ENCODE results near the gene FOXL3. TPM values are rescaled to one million over a fixed set of nuclear protein-coding genes. Genes with fewer than 3 reads are reported as not detected.

Gene FOXL3
- total and polyA plus RNA-seq, 4 donors: not detected

GRCh38 chr7:277228-277627 is 12.7 kb upstream of the FOXL3 start:
- no peak for ATAC-seq (ENCODE audit: insufficient read depth, low FRiP score)
- Histone ChIP-seq H3K27ac (ENCODE audit: low read depth in 1 of 2, low read length in 1 of 2) (no peak overlapping the region), H3K36me3 (ENCODE audit: control insufficient read depth in 4 of 4, insufficient read depth in 4 of 4, low read length in 4 of 4) (no peaks in the 10 kb centered on the region), H3K9ac (ENCODE audit: insufficient read depth in 1 of 2, low read length in 2 of 2) (no peak overlapping the region), H3K4me3 (no peak overlapping the region), H3K27me3 (ENCODE audit: control insufficient read depth in 3 of 3, insufficient read depth in 3 of 3, low read length in 2 of 3) (no peaks in the 10 kb centered on the region), H3K4me1 (ENCODE audit: control insufficient read depth in 5 of 5, insufficient read depth in 5 of 5, low read length in 5 of 5) (no peaks in the 10 kb centered on the region), H3K9me3 (ENCODE audit: control insufficient read depth in 4 of 4, insufficient read depth in 3 of 4, low read length in 3 of 4) (peaks cover 0 to 7% (median 0%) of the 10 kb centered on the region in 4 donors)
- no peak for DNase-seq
- no peak for TF ChIP-seq CTCF (IDR thresholded peaks at IDR 0.05; ENCODE audit: control extremely low read depth, extremely low read depth)
- 87 to 92% methylated on average over 4 of the region's 4 CpGs for WGBS, 2 donors

GRCh38 chr7:278081-278480 is 11.9 kb upstream of the FOXL3 start:
- no peak for ATAC-seq (ENCODE audit: insufficient read depth, low FRiP score)
- Histone ChIP-seq H3K4me3 (no peak overlapping the region), H3K27ac (ENCODE audit: low read depth in 1 of 2, low read length in 1 of 2) (no peak overlapping the region), H3K4me1 (ENCODE audit: control insufficient read depth in 5 of 5, insufficient read depth in 5 of 5, low read length in 5 of 5) (no peaks in the 10 kb centered on the region), H3K9ac (ENCODE audit: insufficient read depth in 1 of 2, low read length in 2 of 2) (no peak overlapping the region), H3K36me3 (ENCODE audit: control insufficient read depth in 4 of 4, insufficient read depth in 4 of 4, low read length in 4 of 4) (no peaks in the 10 kb centered on the region), H3K27me3 (ENCODE audit: control insufficient read depth in 3 of 3, insufficient read depth in 3 of 3, low read length in 2 of 3) (no peaks in the 10 kb centered on the region), H3K9me3 (ENCODE audit: control insufficient read depth in 4 of 4, insufficient read depth in 3 of 4, low read length in 3 of 4) (peaks cover 0 to 2% (median 0%) of the 10 kb centered on the region in 4 donors)
- TF ChIP-seq CTCF (IDR thresholded peaks at IDR 0.05; ENCODE audit: control extremely low read depth, extremely low read depth): no peak
- 86 to 89% methylated on average over 5 of the region's 5 CpGs for WGBS, 2 donors
- no peak for DNase-seq

- Histone ChIP-seq H3K9ac (ENCODE audit: insufficient read depth in 1 of 2, low read length in 2 of 2) (no peak overlapping the region), H3K9me3 (ENCODE audit: control insufficient read depth in 4 of 4, insufficient read depth in 3 of 4, low read length in 3 of 4) (peaks cover 0 to 2% (median 0%) of the 10 kb centered on the region in 4 donors), H3K27me3 (ENCODE audit: control insufficient read depth in 3 of 3, insufficient read depth in 3 of 3, low read length in 2 of 3) (peaks cover 0 to 9% (median 4%) of the 10 kb centered on the region in 3 donors), H3K4me3 (no peak overlapping the region), H3K36me3 (ENCODE audit: control insufficient read depth in 4 of 4, insufficient read depth in 4 of 4, low read length in 4 of 4) (no peaks in the 10 kb centered on the region), H3K4me1 (ENCODE audit: control insufficient read depth in 5 of 5, insufficient read depth in 5 of 5, low read length in 5 of 5) (no peaks in the 10 kb centered on the region), H3K27ac (ENCODE audit: low read depth in 1 of 2, low read length in 1 of 2) (no peak overlapping the region)
- no peak for TF ChIP-seq CTCF (IDR thresholded peaks at IDR 0.05; ENCODE audit: control extremely low read depth, extremely low read depth)
- DNase-seq (no peak), ATAC-seq (ENCODE audit: insufficient read depth, low FRiP score) (no peak)
- WGBS, 2 donors: 76 to 90% methylated on average over 10 of the region's 10 CpGs
Observed at GRCh38 chr7:279821-280220, 10.1 kb upstream of the FOXL3 start.

- DNase-seq (no peak), ATAC-seq (ENCODE audit: insufficient read depth, low FRiP score) (no peak)
- no peak for TF ChIP-seq CTCF (IDR thresholded peaks at IDR 0.05; ENCODE audit: control extremely low read depth, extremely low read depth)
Observed at GRCh38 chr7:280461-280860, 9.5 kb upstream of the FOXL3 start.

More at GRCh38 chr7:280461-280860, 9.5 kb upstream of the FOXL3 start:
- Histone ChIP-seq H3K27me3 (ENCODE audit: control insufficient read depth in 3 of 3, insufficient read depth in 3 of 3, low read length in 2 of 3) (peaks cover 0 to 13% (median 4%) of the 10 kb centered on the region in 3 donors), H3K4me3 (no peak overlapping the region), H3K36me3 (ENCODE audit: control insufficient read depth in 4 of 4, insufficient read depth in 4 of 4, low read length in 4 of 4) (no peaks in the 10 kb centered on the region), H3K4me1 (ENCODE audit: control insufficient read depth in 5 of 5, insufficient read depth in 5 of 5, low read length in 5 of 5) (no peaks in the 10 kb centered on the region), H3K9ac (ENCODE audit: insufficient read depth in 1 of 2, low read length in 2 of 2) (no peak overlapping the region), H3K27ac (ENCODE audit: low read depth in 1 of 2, low read length in 1 of 2) (no peak overlapping the region), H3K9me3 (ENCODE audit: control insufficient read depth in 4 of 4, insufficient read depth in 3 of 4, low read length in 3 of 4) (peaks cover 0 to 2% (median 0%) of the 10 kb centered on the region in 4 donors)
- WGBS, 2 donors: 67 to 78% methylated on average over 11 of the region's 11 CpGs
